ENCODE results near the gene TTLL9. TPM values are rescaled to one million over a fixed set of nuclear protein-coding genes. Genes with fewer than 3 reads are reported as not detected.

TTLL9 gene
- total and polyA plus RNA-seq, 2 of the 13 experiments (the other 11 are each of a cell fraction or from before 2014, with no cell fraction given) = not detected

- TF ChIP-seq AHDC1 (CRISPR knock-in tag; IDR thresholded peaks at IDR 0.05; ENCODE audit: borderline replicate concordance) (peak; percentile 100), ZSCAN30 (CRISPR knock-in tag; IDR thresholded peaks at IDR 0.05) (peak; percentile 100), GTF2F1 (IDR thresholded peaks at IDR 0.05; ENCODE audit: low read length) (no peak)
Measured at GRCh38 chr20:31968291-31969126, 98.1 kb downstream of the TTLL9 start (continued).

- no peak overlapping the region for H3K9ac ChIP-seq (ENCODE audit: insufficient read depth, low read depth, low read length)
- no peaks in the 10 kb centered on the region for H3K9me3 ChIP-seq (ENCODE audit: low read length)
- no peaks in the 10 kb centered on the region for H3K79me2 ChIP-seq (ENCODE audit: insufficient read depth, low read length)
- intact Hi-C loops (cut with micrococcal nuclease; ENCODE audit: unreplicated experiment) (no loop called here), in situ Hi-C loops (cut with HindIII; ENCODE audit: extremely low pct_ligation_motif_present, low pct_unique_long_range_greater_than_20kb) (no loop called here)
- no TSS peak for BruUV-seq (replicated peaks)
- no peak overlapping the region for H2AFZ ChIP-seq (ENCODE audit: low read length)
- TF ChIP-seq KLF11 (CRISPR knock-in tag; IDR thresholded peaks at IDR 0.05) = no peak
- no peak for TF ChIP-seq SIN3A (IDR thresholded peaks at IDR 0.05; ENCODE audit: borderline replicate concordance, low read depth, low read length)
- no peak for TF ChIP-seq CBFB (CRISPR knock-in tag; IDR thresholded peaks at IDR 0.05)
- TF ChIP-seq NCOA5 (CRISPR knock-in tag; IDR thresholded peaks at IDR 0.05) = no peak
- TF ChIP-seq ZNF331 (CRISPR knock-in tag; IDR thresholded peaks at IDR 0.05) = no peak
- DNase-seq (ENCODE audit: low spot score) = no peak
- no peaks in the 10 kb centered on the region for H3K4me1 ChIP-seq (ENCODE audit: insufficient read depth, low read length)
- H3K27ac ChIP-seq (ENCODE audit: extremely low read length, insufficient read depth, low read length) = no peak overlapping the region
- peaks cover 0 to 1% of the 10 kb centered on the region in 2 experiments; a peak in 3 of 5 replicates for H3K27me3 ChIP-seq (ENCODE audit: control insufficient read depth in 1 of 2, insufficient read depth in 2 of 2, low read length in 2 of 2)
- POLR2A ChIA-PET = interaction anchor here (0.6 kb wide), 1 partner anchor 11 kb away, joined by 3 read pairs; no protein-coding TSS in a partner anchor
- FAIRE-seq = no peak
- H3K4me2 ChIP-seq (ENCODE audit: low read depth, low read length) = no peak overlapping the region
- H3K36me3 ChIP-seq (replicated peaks in 1 of 2; ENCODE audit: control insufficient read depth in 1 of 2, insufficient read depth in 2 of 2, low read length in 2 of 2) = no peaks in the 10 kb centered on the region
- H4K20me1 ChIP-seq (ENCODE audit: insufficient read depth, low read length) = no peaks in the 10 kb centered on the region; the same call in 1 of the 2 replicates
- CTCF ChIA-PET (ENCODE audit: low intra/inter-chr PET ratio, low total read pairs) = no interaction called here
- H3K4me3 ChIP-seq (replicated peaks in 1 of 3; ENCODE audit: insufficient read depth in 1 of 3, low read depth in 2 of 3, low read length in 3 of 3) = no peak overlapping the region
- ATAC-seq = no peak
- WGBS (ENCODE audit: low lambda C conversion rate) = 2% methylated on average over 5 of the region's 5 CpGs
Measured at GRCh38 chr20:31969991-31970390, 99.6 kb downstream of the TTLL9 start.

Data from HepG2 (cell line).